ENCODE results near the gene KAT6B.

KAT6B gene

DNA sequence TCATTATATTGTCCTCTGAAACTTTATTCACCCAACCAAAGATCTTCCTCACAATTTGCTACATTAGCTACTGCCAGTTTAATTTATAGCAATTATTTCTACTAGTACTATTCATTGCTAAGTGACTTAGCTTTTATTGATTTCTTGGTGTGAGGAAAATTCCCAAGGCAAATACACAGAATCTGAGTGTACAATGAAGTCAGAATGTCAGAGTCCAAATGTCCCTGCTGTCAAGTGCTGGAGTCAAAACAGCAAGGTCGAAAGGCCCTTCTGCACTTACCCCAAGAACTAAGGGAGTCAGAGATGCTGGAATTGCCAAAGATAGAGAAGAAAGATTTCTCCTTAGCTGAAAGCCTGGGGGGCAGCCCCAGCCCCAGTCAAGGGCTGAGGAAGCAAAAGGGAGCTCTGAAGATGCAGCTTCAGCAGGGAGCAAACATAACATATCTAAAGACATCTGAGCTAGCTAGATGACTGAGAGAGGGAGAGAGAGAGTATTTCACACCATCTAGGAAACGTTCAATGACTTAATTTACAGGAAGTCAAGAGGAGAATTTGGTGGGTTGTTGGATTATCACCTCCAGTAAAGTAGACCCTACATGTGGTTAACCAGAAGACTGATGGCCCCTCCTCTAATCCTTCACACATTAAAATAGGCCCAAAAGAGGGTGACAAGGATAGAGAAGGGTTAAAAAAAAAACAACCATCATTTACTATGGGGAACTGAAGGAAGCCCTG is 248.5 kb downstream of the KAT6B start:
- DNase-seq, result no peak

DNA sequence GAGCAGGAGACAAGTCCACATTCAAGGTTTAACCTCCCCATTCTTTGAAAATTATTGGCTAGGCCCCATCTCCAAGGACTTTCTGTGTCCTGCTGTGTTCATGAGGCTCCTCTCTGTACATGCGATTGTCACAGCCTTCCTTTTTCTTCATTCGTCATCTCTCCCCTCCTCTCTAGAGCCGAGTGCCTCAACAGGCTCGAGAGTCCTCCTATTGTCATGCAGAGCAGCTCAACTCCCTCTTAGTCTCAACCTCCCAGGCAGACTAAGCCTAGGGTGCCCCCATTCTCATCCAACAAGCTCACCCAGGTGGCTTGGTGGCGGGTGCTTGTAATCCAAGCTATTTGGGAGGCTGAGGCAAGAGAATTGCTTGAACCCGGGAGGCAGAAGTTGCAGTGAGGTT is 249.9 kb downstream of the KAT6B start:
- no peak for DNase-seq

DNA sequence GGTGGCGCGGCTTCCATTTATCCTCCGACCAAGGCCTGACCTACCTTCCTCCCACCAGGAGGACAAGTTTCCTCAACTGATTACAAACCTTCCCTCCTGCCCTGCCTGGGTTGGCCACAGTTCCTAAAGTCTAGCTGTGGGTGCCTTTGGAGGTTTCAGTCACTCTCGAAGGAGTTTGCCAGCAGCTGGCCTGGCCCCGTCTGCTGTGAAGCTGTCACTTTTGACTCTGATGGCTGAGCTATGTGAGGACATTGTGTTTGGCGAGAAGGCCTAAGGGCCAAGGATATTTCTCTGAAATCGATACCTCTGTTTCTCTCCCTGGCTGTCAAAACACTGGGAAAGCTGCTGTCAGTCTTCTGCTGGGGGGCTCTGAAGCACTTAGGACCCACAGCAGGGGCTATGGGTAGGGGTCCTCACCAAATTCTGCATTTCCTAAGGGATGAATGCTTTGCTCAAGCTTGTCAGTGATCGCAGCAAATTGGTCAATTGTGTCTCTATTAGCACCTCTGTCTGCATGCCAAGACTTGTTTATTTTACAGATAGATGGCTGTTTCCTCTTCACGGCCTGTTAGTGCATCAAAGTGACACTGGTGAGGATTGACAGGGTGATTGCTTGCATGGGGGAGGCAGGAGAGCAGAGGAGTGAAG is 253.2 kb downstream of the KAT6B start:
- DNase-seq, result no peak

DNA sequence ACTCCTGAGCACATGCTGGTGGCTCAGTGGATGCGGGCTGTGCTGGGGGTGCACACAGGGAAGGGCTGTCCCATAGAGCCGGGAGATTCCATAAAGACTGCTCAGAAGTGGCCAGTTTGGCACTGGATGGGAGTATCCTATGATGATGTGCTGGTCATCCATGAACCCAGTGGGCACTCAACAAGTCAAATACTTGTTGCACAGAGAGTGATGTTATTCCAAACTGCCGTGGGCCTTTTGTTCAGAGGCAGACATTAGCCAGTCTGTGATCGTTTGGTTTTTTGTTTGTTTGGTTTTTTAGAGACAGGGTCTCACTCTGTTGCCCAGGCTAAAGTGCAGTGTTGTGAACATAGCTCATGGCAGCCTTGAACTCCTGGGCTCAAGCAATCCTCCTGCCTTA is 254.2 kb downstream of the KAT6B start:
- no peak for DNase-seq

DNA sequence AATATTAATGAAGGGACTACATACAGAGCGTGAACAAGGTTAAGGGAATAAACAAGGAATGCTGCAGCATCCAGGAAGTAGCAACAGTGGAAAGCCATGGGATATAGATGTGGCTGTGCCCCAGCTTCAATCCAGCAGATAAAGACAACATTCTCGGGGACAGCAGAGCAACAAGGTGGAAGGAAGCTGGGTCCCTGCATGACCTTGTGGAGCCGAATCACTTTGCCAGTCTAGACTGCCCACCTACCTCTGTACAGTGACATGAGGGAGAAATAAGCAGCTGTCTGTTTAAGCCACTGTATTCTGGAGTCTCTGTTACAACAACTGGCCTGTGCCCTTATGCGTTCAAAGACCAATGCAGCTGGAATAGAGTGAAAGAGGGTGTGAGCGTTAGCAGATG is 255.0 kb downstream of the KAT6B start:
- DNase-seq, result no peak
